HG03139 (cell line): ENCODE data around the gene MEGF6.

Source experiments
- ATAC-seq: cut with Tn5 transposase; IDR thresholded peaks from one replicate; pipeline ENCODE4 v1.9.1; 2021; ENCODE audit not compliant: unreplicated experiment

Gene MEGF6

DNA sequence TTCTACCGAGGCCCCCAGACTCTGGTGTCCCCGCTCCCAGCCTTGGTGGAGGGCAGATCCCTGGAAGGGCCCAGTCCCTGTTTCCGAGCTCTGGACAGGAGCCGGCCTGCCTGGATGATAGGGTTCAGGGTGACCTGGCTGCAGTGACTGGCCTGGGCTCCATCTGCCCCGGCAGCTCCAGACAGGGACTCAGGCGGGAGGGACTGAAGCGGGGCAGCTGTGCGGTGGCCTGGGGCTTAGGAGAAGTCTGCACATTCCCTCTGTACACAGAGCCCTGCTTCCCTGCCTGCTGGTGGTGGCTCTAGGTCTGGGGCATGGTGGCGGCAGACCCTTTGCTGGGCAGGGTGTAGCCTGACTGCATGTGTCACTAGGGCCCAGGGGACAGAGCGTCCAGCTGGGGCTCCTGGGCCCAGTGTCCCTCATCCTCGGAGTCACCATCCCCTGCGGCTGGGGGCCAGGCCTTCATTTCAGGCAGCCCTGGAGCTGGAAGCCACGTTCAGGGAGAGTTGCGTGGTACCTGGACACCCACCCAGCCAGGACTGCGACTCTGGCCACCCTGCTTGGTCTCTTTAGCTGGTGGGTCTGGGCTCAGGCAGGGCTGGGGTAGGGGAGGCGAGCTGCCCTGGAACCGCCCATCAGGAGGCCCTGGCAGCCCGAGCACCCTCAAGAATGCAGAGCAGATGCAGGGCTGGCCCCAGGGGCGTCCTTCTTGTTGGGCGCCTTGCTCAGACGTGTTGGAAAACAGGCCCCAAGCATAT lies 147.2 kb downstream of the MEGF6 start:
- no peak for ATAC-seq

- no peak for ATAC-seq
These were observed 147.9 kb downstream of the MEGF6 start for GRCh38 chr1:3463408-3463863.

- ATAC-seq = no peak
These were observed 148.3 kb downstream of the MEGF6 start for GRCh38 chr1:3463013-3463385.

DNA sequence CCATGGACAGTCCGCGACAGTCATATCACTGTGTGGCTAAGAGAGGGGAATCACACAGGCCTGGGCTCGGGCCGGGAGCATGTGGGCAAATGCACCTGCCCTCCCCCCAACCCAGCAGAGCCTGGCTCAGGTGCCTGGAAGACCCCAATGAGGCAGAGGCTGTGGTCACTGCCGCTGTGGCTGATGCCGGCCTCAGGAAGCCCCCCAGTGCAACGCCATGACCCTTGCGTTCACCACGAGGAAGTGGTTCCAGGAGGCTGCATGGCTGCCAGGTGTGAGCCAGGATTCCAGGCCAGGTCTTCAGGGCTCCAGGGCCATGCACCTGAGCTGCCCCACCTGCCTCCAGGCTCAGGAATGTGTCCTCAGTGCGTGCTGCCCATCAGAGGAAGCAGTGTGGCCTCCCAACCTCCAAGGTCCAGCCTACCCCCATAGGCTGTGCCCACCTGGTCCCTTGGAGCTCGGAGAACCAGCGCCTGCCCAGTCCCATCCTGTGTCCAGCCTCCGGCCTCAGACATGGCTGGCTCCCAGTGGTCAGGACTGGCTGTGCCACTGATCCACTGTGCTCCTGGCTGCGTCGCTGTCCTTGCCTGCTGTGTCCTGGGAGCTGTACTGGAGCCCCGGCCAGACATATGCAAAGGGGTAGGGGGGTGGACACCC lies 148.8 kb downstream of the MEGF6 start:
- no peak for ATAC-seq

- ATAC-seq = no peak
These were observed 149.4 kb downstream of the MEGF6 start for GRCh38 chr1:3461934-3462275.

GRCh38 chr1:3461238-3461933 lies 149.9 kb downstream of the MEGF6 start:
- no peak for ATAC-seq

GRCh38 chr1:3460672-3461131 lies 150.6 kb downstream of the MEGF6 start:
- no peak for ATAC-seq

DNA sequence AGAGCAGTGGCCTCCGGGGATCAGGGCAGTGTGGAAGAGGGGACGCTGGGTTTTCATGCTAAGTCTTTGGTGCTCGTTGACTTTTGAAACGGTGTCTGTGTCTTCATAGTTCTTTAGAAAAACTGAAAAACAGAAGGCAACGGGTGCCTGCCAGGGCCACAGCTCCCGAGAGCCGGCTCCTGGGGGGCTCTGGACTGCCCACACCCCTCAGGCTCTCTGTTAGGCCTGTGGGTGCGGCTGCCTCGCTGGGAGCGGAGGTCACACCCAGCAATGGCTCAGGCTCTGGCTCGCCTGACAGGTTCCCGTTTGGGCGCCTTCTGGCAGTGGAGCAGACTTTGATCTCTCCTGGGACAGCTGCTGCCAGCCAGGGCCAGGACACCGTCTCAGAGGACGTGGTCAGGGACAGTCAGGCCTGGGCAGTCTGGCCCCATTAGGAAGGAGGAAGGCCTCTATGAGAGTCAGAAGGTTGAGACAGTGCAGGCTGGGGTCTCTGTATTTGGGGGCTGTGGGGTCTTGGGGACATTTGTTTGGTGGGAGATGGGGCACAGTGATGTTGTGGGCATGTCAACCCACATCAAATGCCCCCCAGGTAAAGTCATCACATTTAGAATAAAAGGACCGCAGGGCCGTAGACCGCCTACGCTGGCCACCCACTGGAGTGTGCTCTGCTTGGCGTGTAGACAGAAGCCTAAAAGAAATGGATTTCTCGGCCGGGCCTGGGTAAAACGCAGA lies 151.2 kb downstream of the MEGF6 start:
- ATAC-seq = no peak

GRCh38 chr1:3459051-3459908 lies 152.0 kb downstream of the MEGF6 start:
- no peak for ATAC-seq

DNA sequence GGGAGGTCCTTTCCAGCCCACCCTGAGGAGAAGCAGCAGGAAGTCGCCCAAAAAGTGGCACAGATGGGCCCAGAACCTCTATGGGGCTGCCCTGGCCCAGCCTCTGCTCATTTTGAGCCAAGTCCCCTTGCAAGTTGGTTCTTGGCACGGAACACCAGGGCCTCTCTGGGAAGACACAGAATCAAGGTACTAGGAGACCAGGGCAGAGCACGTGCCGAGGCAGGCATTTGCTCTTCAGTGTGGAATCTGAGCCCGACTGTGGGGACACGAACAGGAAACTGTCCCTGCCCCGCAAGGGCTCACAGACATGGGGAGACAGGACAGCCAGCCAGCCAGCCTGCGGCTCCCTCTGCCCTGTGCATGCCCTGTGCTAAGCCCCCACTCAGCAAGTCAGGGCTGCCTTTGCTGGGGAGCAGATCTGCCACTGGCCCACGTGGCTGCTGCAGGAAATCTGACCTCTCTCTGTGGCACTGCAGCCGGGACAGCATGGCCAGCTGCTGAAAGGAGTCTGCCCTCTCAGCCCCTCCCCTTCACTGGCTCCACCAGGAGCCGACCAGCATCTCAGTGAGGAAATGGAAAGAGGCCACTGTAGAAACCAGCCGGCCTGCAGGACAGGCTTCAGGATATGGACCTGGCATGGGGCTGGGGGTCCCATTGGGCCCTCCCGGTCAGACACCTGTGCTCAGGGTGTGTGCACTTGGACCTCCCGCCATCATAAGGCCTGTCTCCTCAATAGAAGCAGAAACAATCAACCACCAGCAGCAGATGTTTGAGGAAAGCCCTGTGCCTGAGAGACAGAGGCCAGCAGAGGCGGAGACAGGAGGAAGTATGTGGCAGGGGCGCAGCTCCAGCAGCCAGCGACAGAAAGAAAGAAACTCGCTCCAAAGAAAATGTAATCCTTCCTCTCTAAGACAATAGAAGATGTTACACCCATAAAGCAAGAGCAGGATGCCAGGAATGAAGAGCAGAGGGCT lies 153.1 kb downstream of the MEGF6 start:
- no peak for ATAC-seq

DNA sequence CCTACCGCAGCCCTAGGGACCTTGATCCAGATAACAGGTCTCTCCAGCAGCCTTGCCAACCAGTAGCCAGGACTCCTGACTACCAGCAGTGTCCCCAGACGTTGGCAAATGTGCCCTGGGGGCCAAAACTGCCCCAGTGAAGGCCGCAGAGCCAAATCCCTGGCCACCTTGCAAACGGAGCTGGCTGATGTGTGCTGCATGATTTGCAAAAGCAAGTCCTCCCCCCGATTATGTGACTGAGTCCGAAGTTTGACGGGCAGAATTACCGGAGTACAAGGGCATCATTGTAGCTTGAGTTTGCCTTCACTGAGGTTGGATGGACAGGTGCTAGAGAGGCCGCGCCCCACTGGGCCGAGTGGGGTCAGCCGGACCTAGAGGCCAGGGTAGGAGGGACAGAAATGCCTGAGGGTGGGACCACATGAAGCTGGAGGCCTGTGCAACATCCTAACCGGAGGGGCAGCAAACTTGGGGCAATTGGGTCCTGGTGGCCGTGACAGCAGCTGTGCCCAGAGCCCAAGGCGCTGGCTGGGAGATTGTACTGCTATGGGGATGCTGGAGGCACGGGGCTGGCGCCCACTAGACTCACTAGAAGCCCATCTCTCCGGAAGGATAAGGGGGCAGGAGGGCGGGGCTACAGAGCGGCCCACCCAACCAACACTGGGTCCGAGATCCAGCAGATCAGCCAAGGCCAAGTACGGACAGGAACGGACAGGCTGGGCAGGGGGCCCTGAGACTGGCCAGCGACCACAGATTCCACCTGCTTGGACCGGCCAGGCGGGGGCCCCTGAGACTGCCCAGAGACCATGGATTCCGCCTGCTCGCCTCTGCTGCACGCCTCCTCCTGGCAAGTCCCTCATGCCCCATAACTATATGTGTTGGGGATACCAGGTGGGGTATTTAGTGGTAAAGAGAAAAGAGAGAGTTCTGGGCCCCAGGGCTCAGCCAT lies 154.1 kb downstream of the MEGF6 start:
- no peak for ATAC-seq

DNA sequence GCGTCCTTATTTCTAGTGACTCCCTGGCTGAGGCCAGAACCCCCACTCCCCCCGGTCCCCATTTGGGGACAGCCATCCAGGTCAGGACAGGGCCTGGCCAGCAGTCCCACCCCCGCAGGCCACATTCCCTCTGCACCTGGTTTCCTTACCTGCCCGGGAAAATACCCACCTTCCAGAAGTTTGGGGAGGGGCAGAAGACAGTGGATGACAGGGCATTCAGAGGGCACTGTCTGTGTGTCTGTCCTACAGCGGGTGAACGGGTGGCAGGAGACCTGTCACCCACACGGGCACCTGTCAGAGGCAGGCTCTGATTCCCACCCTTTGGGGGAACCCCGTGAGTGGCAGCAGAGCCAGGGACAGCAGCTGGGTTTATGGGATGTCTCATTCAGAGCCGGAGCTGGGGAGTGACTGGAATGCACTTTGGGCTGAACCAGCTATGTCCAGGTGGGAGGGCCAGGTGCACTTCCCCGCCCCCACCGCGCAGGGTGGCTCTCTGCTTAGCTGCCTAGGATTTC lies 154.8 kb downstream of the MEGF6 start:
- ATAC-seq = no peak

DNA sequence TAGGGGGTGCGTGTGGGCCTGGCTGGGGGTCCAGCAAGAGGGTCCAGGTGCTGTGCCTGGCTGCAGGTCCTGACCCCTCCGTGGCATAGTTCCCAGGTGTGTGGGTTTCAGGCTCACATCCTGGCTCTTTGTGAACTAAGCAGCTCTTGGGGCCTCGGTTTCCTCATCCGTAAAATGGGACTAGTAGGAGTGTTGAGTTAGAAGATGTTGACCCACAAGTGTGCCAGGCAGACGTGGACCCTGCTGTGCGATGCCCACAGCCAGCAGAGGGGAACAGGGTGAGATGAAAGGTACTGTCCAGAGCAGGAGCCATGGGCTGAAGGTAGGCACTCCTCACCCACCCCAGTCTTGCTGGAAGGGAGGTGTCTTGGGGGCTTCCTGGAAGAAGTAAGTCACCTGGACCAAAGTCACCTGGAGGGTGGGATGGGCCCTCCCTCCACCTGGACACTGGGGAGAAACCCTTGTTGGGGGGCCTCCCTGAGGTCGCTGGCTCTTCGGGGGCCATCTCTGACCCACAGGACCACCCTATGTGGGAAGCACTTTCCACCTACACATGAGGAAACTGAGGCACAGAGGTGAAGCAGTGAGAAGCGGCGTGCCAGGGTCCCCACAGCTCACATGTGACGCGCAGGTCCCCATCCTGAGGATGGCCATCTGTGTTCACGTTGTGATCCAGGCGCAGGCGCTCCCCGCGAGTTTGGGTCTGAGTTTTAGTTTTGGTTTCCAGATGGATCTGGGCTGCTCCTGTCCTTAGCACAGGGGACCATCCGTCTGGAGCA lies 155.4 kb downstream of the MEGF6 start:
- no peak for ATAC-seq

- ATAC-seq = no peak
These were observed 156.3 kb downstream of the MEGF6 start for GRCh38 chr1:3454811-3455618.

- ATAC-seq = no peak
These were observed 157.2 kb downstream of the MEGF6 start, which contains the start of gene ARHGEF16 for GRCh38 chr1:3453891-3454810. ARHGEF16 (plus strand) TSS chr1:3454665; CDS start chr1:3463085, 8,420 bp downstream.
